HG02610 (cell line): Measurements from ENCODE around the gene RALGAPB.
"Not testable (repeated sequence)": the region's sequence is repeated elsewhere in the genome, so short reads cannot be mapped to it uniquely, and the experiment has no call there.

ENCODE experiments used
- ATAC-seq: cut with Tn5 transposase; IDR thresholded peaks from one replicate; pipeline ENCODE4 v1.9.1; 2021; ENCODE audit warnings: mild to moderate bottlenecking, moderate library complexity; ENCODE audit not compliant: unreplicated experiment

The RALGAPB gene

DNA sequence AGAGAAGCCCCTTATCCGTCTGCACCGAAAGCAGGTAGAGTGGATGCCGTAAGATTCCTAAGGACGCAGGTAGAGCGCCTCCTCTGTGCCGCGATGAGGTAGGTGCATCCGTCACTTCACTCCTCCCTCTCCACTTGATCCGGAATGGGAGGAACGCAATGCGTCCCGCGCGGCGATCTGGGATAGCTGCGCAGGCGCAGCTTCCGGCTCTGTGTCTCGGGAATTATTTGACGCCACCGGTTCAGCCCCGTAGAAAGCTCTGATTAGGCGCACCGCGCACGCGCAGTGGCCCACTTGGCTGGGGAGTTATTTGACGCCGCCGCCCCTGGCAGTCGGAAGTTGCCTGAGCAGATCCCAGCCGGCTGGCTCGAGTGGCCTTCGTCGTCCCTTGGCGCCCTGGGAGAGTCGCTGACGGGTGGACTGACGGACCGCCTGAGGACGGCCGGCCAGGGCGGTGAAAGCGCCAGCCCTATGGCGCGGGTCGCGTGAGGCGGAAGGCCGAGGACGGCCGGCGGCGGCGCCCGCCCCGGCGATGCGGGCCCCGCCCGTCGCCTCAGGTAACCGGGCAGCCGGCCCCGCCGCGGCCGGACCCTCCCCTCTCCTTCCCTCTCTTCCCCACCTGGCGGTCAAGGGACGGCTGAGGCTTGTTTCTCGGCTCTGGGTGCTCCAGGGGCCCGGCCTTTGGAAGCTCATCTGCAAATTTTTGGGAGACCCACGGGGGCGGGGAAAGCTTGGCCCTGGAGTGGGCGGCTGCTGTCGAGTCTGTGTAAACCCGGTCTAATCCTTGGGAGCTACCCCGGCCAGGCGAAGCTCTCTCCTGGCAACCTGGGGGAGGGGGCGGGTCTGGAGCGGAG is at the start of gene RALGAPB:
Gene RALGAPB, plus strand, starts transcription at position 331 of the 854 bp plus-strand sequence. CDS start 15,590 bp downstream, outside the sequence.
- peak; percentile 90 for ATAC-seq

- ATAC-seq: no peak
These were observed 49.1 kb upstream of the RALGAPB start for GRCh38 chr20:38423541-38423940.

DNA sequence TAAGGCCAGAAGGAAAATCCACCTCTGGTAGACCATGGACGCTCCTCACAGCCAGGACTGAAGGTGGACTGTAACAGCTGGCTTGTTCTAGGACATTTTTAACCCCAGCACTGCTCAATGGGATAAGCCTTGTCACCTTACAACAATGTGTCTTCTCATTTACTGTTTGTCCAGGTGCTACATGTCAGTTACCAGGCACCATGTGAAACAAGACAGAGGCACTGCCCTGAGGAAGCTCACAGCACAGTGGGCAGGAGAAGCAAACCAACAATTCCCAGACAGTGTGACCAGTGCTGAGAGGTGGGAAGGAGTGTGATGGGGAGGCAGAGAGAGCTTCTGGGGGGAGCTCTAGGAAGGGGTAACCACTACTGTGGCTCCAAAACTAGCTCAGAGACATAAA is 48.2 kb upstream of the RALGAPB start:
- ATAC-seq: no peak

DNA sequence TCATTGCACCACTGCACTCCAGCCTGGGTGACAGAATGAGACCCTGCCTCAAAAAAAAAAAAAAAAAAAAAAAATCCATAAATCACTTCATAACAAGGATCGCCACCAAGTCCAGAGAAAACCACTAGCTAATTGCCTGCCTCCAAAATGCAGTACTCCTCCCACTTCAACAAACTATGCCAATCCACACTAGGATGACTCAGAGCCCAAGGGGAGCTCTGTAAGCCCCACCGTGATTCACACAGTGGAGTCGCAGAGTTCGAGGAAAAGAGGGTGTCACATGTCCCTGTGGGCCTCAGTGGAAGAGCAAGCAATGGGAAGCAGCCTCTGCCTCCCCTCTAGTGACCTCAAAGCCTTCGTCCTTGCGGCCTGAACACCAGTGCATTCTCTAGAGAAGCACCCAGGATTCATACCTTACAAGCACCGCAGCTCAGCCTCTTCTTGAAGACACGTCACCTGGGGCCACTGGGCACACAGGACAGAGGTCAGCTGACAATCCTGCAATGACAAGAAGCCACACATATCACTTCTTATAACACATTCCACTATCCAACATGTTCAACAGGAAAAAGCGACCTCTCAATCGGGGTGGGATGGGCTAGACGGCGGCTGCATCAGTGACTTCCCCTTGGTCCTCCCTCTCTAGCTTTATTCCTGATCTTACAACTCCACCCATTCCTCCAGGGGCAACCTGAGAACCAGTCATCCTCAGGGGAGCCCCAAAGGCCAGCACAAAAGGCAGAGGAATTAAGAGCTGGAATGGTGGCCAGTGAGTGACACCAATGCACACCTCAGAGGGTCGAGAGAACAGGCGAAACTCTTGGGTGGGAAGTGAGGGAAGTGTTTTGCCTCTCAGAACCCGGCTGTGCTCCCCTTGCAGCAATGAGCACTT is 46.4 kb upstream of the RALGAPB start:
- ATAC-seq: no peak

- ATAC-seq: no peak
These were observed 45.0 kb upstream of the RALGAPB start for GRCh38 chr20:38427655-38428023.

GRCh38 chr20:38428800-38429199 is 43.8 kb upstream of the RALGAPB start:
- ATAC-seq: no peak

GRCh38 chr20:38429301-38429700 is 43.3 kb upstream of the RALGAPB start:
- no peak for ATAC-seq

GRCh38 chr20:38430679-38431325 is 41.8 kb upstream of the RALGAPB start:
- no peak for ATAC-seq

DNA sequence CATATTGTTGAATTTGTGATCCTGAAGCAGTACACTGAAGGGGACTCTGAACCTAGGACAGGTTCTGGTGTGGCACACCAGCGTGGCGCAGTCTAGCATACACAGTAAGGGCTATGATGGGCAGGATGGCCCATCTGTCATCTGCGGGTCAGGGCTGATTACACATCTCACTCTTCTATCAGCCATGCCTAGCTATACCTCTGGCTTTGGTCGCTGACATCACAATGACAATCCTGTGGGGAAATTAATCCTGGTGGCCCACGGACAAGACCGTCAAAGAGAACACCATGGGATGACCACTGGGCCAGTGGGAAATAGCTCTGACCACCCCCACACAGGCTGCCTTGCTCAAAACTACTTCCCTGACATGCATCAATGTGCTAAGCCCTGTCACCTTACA is 40.4 kb upstream of the RALGAPB start:
- ATAC-seq: no peak

- not testable (repeated sequence) for ATAC-seq
These were observed 39.8 kb upstream of the RALGAPB start for GRCh38 chr20:38432870-38433269.

GRCh38 chr20:38433304-38433972 is 39.2 kb upstream of the RALGAPB start:
- ATAC-seq: no peak

- ATAC-seq: no peak
These were observed 38.3 kb upstream of the RALGAPB start for GRCh38 chr20:38434301-38434741.

DNA sequence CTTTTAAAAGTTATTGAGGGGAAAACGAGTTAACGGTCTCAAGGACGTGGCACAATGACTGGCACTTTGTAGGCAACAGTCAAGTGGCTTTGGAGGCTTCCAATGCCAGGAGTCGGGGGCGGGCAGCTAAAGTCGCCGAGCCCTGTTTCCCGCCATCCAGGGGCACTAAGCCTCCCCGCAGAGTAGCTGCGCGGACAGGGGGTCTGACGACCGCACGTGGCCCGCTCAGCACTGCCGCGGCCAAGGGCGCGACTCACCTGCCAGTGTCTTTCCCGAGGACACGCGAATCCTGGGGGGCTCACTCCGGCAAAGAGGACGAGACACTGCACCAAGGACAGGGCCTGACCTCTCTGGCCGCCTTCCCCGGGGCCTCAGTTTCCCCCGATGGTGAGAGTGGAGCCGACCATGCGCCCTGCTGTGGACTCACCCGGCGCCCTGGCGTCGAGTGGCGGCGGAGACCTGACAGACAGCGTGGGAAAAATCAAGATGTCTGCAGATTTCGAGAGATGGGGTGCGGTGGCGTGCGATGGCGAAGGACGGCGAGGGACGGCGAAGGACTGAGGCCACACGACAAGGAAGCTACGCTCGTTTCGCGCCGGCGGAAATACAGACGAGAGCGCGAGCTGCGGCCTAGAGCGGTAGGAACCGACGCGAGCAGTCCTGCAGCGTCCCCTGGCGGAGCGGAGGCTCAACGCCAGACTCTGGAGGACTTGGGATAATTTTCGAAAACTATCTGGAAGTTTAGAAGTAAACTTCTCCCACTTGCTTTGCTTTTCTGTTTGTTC is 37.7 kb upstream of the RALGAPB start, which contains the start of gene SNHG17:
Gene SNHG17, minus strand, starts transcription at position 559 of the 785 bp plus-strand sequence.
- ATAC-seq: peak; percentile 54

GRCh38 chr20:38435555-38435939 is 37.1 kb upstream of the RALGAPB start:
- ATAC-seq: no peak

DNA sequence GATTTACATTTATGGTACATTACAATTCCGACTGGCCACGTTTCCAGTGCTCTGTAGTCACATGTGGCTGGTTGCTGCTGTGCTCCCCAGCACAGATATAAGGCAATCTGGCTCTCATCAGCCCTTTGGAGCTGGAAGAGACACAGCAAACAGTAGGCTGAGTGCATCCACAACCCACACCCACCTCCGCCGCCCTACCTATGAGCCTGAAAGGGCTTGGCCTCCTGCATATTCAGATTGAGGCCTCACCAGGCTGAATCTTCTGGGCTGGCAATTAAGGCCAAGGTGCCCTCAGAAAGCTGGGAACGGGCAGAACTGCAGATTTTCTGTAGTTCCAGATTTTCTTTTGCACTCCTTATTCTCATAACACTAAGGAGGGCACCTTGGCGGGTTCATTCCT is 34.8 kb upstream of the RALGAPB start:
- ATAC-seq: no peak

GRCh38 chr20:38441110-38441509 is 31.5 kb upstream of the RALGAPB start:
- ATAC-seq: not testable (repeated sequence)

DNA sequence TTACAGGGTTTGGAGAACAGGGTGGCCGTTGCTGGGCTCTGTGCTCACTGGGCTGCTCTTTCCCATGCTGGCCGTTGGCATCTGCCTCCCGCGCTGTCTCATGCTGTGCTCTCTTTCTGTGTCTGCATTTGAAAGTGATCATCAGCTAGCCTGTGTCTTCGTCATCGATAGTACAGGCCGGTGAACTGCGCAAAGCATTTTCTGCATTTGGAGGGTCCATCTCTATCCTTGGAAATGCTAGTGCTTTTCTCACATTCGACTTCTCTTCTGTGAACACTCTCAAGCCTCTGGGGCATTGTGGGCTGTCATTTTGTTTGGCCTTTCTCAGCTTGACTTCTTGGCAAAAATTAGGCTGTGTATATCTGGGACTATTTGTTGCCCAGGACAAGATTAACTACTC is 30.7 kb upstream of the RALGAPB start:
- ATAC-seq: no peak

GRCh38 chr20:38445381-38445796 is 27.3 kb upstream of the RALGAPB start:
- ATAC-seq: no peak

GRCh38 chr20:38445901-38446425 is 26.7 kb upstream of the RALGAPB start:
- no peak for ATAC-seq
